RWPE2 (cell line): ENCODE measurements around the gene GMDS.

Experiments used
- ATAC-seq: fragments of 200-7000 bp; cut with Tn5 transposase; 3 replicates; pipeline ENCODE4 v1.9.1; 2021; ENCODE audit warnings: low read depth
- DNase-seq: peaks from one replicate; pipeline ENCODE4 v3.0.0-alpha.2; 2020; ENCODE audit warnings: low spot score
- H3K27ac ChIP-seq: fragments of 450-650 bp; 2 replicates; pipeline ENCODE4 v1.5.1; 2017; ENCODE audit warnings: mild to moderate bottlenecking; ENCODE audit not compliant: poor library complexity, severe bottlenecking
- H3K27me3 ChIP-seq: fragments of 250-450 bp; sonication (Bioruptor Pico); 2 replicates; pipeline ENCODE4 v1.5.1; 2021; ENCODE audit warnings: mild to moderate bottlenecking, moderate library complexity; ENCODE audit not compliant: insufficient read depth, poor library complexity, severe bottlenecking
- H3K36me3 ChIP-seq: fragments of 250-450 bp; sonication (Bioruptor Pico); 2 replicates; pipeline ENCODE4 v1.5.1; 2020; ENCODE audit warnings: low read depth, mild to moderate bottlenecking, moderate library complexity
- H3K4me1 ChIP-seq: fragments of 250-450 bp; sonication (Bioruptor Pico); 2 replicates; pipeline ENCODE4 v1.5.1; 2021; ENCODE audit warnings: mild to moderate bottlenecking, moderate library complexity; ENCODE audit not compliant: insufficient read depth, poor library complexity, severe bottlenecking
- H3K4me3 ChIP-seq: fragments of 250-450 bp; sonication (Bioruptor Pico); 2 replicates; pipeline ENCODE4 v1.5.1; 2021; ENCODE audit warnings: mild to moderate bottlenecking, moderate library complexity; ENCODE audit not compliant: severe bottlenecking
- H3K9me3 ChIP-seq: fragments of 250-450 bp; sonication (Bioruptor Pico); 2 replicates; pipeline ENCODE4 v1.5.1; 2021; ENCODE audit warnings: mild to moderate bottlenecking, moderate library complexity; ENCODE audit not compliant: severe bottlenecking
- TF ChIP-seq, protein P1 (sequence below): fragments of 450-650 bp; IDR thresholded peaks from one replicate; pipeline ENCODE4 v1.5.1; 2017; ENCODE audit warnings: mild to moderate bottlenecking, moderate library complexity; ENCODE audit not compliant: poor library complexity, severe bottlenecking

Gene GMDS

DNA sequence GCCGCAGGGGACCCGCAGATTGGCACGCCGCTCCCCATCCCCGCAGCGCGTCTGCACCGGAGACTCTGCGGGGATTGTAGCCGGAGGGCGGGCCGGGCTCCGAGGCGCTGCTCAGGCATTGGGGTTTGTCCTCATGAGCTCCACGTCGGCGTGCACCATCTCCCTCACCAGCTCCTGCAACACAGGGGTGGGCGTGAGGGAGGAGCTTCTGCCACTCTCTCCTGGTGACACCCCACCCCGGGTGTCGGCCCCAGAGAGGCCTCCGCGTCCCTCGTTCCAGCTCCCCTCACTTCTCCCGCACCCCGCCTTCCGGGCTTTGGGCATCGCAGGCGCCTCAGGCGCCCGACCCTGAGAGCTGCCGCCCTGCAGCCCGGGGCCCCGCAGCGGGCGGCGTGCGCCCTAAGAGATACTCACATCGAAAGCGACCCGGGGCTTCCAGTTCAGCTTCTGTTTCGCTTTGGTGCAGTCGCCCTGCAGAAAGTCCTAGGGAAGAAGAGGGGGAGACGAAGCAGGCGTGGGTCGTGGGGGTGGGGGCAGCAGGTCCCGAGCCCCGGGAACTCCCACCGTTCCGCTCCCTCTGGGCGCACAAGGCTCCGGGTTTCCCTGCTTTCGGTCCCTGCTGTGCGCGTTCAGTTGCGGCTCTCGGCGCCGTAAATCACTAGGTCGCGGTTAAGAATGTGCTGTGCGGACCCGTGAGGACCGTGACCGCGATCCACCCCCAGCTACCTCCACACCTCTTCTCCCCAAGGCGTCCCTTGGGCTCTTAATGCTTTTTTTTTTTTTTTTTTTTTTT is 621.2 kb downstream of the GMDS start:
- Histone ChIP-seq H3K4me3 (peak overlapping the region; percentile 39), H3K4me1 (no peaks in the 10 kb centered on the region), H3K9me3 (no peaks in the 10 kb centered on the region), H3K27me3 (no peaks in the 10 kb centered on the region), H3K36me3 (no peaks in the 10 kb centered on the region), H3K27ac (no peak overlapping the region)
- TF ChIP-seq, protein P1, sequence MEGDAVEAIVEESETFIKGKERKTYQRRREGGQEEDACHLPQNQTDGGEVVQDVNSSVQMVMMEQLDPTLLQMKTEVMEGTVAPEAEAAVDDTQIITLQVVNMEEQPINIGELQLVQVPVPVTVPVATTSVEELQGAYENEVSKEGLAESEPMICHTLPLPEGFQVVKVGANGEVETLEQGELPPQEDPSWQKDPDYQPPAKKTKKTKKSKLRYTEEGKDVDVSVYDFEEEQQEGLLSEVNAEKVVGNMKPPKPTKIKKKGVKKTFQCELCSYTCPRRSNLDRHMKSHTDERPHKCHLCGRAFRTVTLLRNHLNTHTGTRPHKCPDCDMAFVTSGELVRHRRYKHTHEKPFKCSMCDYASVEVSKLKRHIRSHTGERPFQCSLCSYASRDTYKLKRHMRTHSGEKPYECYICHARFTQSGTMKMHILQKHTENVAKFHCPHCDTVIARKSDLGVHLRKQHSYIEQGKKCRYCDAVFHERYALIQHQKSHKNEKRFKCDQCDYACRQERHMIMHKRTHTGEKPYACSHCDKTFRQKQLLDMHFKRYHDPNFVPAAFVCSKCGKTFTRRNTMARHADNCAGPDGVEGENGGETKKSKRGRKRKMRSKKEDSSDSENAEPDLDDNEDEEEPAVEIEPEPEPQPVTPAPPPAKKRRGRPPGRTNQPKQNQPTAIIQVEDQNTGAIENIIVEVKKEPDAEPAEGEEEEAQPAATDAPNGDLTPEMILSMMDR: no peak
- peak; percentile 43 for ATAC-seq
- DNase-seq: no peak

DNA sequence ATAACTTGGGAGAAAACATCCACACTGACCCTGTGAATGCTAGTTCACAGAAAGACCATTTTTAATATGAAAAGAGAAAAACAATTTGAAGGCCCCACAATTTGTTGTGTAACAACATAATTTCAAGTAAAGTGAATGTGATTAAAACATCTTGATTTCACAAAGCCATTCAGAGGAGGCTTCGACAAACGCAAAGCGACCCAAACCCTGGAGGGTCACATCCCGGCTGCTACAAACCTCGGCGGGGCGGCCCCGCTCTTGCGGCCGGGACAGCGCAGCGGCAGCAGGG is 621.7 kb downstream of the GMDS start:
- DNase-seq: no peak

DNA sequence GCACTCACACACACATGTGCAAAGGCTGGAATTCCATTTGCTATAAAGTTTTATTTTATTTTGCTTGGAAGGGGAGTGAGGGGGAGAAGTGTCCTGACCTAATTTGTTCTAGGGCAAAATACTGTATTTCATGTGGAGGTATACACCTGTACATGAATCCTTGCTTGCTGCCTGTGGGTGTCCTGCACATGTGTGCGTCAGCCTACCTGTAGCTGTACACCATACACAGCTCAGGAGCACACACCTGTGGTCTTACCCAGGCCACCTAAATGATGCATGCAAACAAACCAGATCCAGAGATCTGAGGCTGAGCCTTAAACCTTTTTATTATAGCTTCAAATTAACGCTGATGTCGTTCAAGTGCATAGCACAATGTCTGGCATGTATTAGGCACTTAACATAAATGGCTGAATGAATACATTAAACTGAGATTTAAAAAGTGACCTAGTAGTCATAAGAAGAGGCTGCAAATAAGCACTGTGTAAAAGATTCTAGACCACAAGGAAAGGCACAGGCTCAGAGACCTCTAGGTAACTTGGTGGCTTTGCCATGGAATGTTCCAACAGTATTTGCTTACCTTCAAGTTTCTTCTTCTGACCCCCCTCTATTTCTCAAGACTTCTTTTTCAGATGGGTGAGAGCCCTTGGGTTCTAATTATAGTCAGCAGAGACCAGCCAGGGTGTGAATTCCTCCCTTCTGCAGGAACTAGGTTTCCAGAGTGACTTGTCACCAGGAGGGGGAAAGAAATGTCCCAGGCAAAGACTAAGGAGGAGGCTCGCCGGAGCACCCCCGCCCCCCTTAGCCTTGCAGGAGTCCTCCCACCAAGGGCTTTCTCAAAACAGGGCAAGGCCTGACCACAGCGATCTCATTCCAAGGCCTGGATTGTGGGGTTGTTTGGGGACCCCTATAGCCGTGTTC is 622.3 kb downstream of the GMDS start:
- no peaks in the 10 kb centered on the region for H3K4me1 ChIP-seq
- no peak overlapping the region for H3K27ac ChIP-seq
- H3K4me3 ChIP-seq: no peak overlapping the region
- no peaks in the 10 kb centered on the region for H3K36me3 ChIP-seq
- no peaks in the 10 kb centered on the region for H3K27me3 ChIP-seq
- DNase-seq (peak; percentile 4), ATAC-seq (no peak)
- H3K9me3 ChIP-seq: no peaks in the 10 kb centered on the region
- TF ChIP-seq, protein P1: no peak

More for the DNA sequence above, 621.7 kb downstream of the GMDS start:
- no peak overlapping the region for H3K27ac ChIP-seq
- TF ChIP-seq, protein P1: no peak
- H3K36me3 ChIP-seq: no peaks in the 10 kb centered on the region
- no peak for ATAC-seq
- no peak overlapping the region for H3K4me3 ChIP-seq
- H3K27me3 ChIP-seq: no peaks in the 10 kb centered on the region
- H3K9me3 ChIP-seq: no peaks in the 10 kb centered on the region
- H3K4me1 ChIP-seq: no peaks in the 10 kb centered on the region

DNA sequence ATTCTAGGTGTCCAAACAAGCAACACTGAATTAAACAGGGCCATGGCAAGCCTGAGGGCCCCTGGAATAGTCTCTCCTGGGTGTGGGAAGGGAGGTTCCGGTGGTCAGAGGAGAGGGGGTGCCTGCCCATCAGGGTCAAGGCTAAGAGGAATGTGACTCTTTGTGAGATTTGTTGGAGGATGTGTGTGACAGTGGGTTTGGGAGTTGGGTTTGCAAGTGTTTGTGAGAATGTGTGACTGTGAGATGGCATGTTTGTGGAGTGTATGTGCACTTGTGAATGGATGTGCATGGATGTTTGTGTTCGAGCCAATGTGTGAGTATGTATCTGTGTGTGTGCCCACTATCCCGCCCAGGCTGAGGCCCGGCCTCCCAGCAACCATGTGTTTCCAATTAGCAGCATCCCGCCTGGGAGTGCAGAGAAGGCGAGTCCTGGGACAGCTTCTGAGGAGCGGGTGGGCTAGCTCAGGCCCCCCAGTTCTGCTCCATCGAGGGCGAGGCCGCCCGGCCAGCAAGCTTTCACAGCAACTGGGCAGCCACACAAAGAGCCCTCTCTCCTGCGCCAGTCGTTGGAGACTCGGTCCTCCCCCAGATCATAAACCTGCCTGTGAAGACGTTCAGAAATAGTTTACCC is 623.1 kb downstream of the GMDS start:
- no peak overlapping the region for H3K4me3 ChIP-seq
- H3K36me3 ChIP-seq: no peaks in the 10 kb centered on the region
- no peak overlapping the region for H3K27ac ChIP-seq
- H3K9me3 ChIP-seq: no peaks in the 10 kb centered on the region
- no peak for ATAC-seq
- H3K27me3 ChIP-seq: no peaks in the 10 kb centered on the region
- DNase-seq: peak; percentile 35
- TF ChIP-seq, protein P1: no peak
- H3K4me1 ChIP-seq: no peaks in the 10 kb centered on the region
